Chondrocyte (in vitro differentiated cells): Measurements from ENCODE around the gene STPG1. TPM values are rescaled to one million over a fixed set of nuclear protein-coding genes. Genes with fewer than 3 reads are reported as not detected.

Experiments
- DNase-seq: peaks from one replicate; pipeline ENCODE4 v3.0.0; 2021; ENCODE audit warnings: mixed read lengths, low spot score
- H3K27ac Mint-ChIP-seq: one replicate; pipeline ENCODE4 v1.8.0; 2021; ENCODE audit warnings: mild to moderate bottlenecking, moderate library complexity, mixed read lengths; ENCODE audit not compliant: unreplicated experiment
- H3K27me3 Mint-ChIP-seq: 2 replicates; pipeline ENCODE4 v1.8.0; 2021; ENCODE audit warnings: low read depth, mixed read lengths
- H3K36me3 Mint-ChIP-seq: 2 replicates; pipeline ENCODE4 v1.8.0; 2021; ENCODE audit warnings: low read depth, mixed read lengths
- H3K4me1 Mint-ChIP-seq: 2 replicates; pipeline ENCODE4 v1.8.0; 2021; ENCODE audit warnings: low read depth, mild to moderate bottlenecking, mixed read lengths
- H3K4me3 Mint-ChIP-seq: one replicate; pipeline ENCODE4 v1.8.0; 2021; ENCODE audit warnings: mild to moderate bottlenecking, moderate library complexity, mixed read lengths; ENCODE audit not compliant: unreplicated experiment
- H3K9me3 Mint-ChIP-seq: 2 replicates; pipeline ENCODE4 v1.8.0; 2021; ENCODE audit warnings: low read depth, mixed read lengths
- total RNA-seq: library from RNA; stranded (reverse); gene quantifications from 3 replicates; pipeline ENCODE4 v1.2.1, GENCODE V29; 2021
- TF ChIP-seq, protein P1 (sequence below): fragments of 200-600 bp; sonication (generic); IDR thresholded peaks from 2 replicates; pipeline ENCODE4 v1.5.0; 2021; ENCODE audit warnings: antibody characterized with exemption, mild to moderate bottlenecking, moderate library complexity

The STPG1 gene
- total RNA-seq, 1 donor from 2014 or later, result 6.8 TPM

GRCh38 chr1:24420547-24420946, 7.0 kb upstream of the STPG1 start:
- peaks cover 16% of the 10 kb centered on the region for H3K36me3 Mint-ChIP-seq
- no peaks in the 10 kb centered on the region for H3K9me3 Mint-ChIP-seq
- no peak for DNase-seq
- peaks cover 29% of the 10 kb centered on the region for H3K4me1 Mint-ChIP-seq
- H3K27ac Mint-ChIP-seq, result no peak overlapping the region
- TF ChIP-seq, protein P1, sequence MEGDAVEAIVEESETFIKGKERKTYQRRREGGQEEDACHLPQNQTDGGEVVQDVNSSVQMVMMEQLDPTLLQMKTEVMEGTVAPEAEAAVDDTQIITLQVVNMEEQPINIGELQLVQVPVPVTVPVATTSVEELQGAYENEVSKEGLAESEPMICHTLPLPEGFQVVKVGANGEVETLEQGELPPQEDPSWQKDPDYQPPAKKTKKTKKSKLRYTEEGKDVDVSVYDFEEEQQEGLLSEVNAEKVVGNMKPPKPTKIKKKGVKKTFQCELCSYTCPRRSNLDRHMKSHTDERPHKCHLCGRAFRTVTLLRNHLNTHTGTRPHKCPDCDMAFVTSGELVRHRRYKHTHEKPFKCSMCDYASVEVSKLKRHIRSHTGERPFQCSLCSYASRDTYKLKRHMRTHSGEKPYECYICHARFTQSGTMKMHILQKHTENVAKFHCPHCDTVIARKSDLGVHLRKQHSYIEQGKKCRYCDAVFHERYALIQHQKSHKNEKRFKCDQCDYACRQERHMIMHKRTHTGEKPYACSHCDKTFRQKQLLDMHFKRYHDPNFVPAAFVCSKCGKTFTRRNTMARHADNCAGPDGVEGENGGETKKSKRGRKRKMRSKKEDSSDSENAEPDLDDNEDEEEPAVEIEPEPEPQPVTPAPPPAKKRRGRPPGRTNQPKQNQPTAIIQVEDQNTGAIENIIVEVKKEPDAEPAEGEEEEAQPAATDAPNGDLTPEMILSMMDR, result no peak
- no peak overlapping the region for H3K4me3 Mint-ChIP-seq
- no peaks in the 10 kb centered on the region for H3K27me3 Mint-ChIP-seq

DNA sequence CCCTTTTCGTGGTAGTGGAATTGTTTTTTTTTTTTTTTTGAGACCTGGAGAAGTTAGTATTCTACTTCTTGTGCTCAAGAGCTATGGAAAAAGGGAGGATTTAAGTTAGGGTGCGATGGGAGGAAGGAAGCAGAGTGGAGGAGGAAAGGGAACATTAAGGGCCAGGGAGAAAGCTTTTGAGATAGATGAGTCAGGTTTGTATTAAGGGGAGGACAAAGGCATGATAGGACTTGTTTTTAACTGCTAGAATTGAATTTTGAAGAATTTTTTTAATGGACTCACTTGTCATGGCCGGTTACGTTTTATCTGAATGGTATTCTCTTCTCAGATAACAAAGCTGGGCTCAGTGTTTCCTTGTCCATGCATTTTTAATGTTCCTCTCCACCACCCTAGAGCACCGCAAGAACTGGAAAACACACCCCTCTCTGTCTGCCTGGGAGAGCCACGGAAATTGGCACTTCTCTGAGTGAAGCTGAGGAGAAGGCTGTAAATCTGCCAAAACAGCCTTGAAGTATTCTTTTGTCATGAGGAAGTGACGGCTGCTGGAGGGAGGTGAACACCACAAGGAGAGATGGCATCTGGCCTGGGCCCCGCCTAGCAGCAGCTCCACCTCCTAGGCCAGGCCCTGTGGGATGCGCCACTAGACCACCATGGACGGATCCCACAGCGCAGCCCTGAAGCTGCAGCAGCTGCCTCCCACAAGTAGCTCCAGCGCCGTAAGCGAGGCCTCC, 5.5 kb upstream of the STPG1 start:
- Mint-ChIP-seq H3K4me1 (peaks cover 36% of the 10 kb centered on the region), H3K27me3 (no peaks in the 10 kb centered on the region), H3K27ac (peak overlapping the region; percentile 60), H3K9me3 (no peaks in the 10 kb centered on the region), H3K4me3 (no peak overlapping the region), H3K36me3 (peaks cover 16% of the 10 kb centered on the region)
- TF ChIP-seq, protein P1, result no peak
- DNase-seq, result no peak

DNA sequence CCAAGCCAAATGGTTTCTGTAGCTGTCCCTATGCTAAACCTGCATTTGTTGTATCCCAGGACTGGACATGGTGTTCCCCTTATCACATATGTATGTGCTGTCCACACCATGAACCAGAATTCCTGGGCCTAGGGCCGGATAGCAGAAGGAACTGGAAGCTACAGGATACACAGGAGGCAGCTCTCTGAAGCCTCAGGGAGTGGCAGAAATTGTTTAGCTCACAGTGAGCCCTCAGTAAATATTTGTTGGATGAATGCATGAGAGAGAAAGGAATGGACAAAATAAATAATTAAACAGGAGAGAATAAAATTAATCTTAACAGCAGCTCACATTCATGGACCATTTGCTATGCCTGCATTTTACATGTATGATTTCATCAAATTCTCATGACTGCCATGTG, 4.1 kb upstream of the STPG1 start:
- TF ChIP-seq, protein P1, result no peak
- peaks cover 48% of the 10 kb centered on the region for H3K4me1 Mint-ChIP-seq
- no peaks in the 10 kb centered on the region for H3K27me3 Mint-ChIP-seq
- peak overlapping the region; percentile 57 for H3K27ac Mint-ChIP-seq
- no peak overlapping the region for H3K4me3 Mint-ChIP-seq
- no peaks in the 10 kb centered on the region for H3K9me3 Mint-ChIP-seq
- peaks cover 16% of the 10 kb centered on the region for H3K36me3 Mint-ChIP-seq
- DNase-seq, result no peak

GRCh38 chr1:24416666-24417391, 3.2 kb upstream of the STPG1 start:
- DNase-seq, result no peak
- TF ChIP-seq, protein P1, result no peak
- no peaks in the 10 kb centered on the region for H3K9me3 Mint-ChIP-seq
- H3K4me1 Mint-ChIP-seq, result peaks cover 55% of the 10 kb centered on the region
- H3K27me3 Mint-ChIP-seq, result no peaks in the 10 kb centered on the region
- peaks cover 11% of the 10 kb centered on the region for H3K36me3 Mint-ChIP-seq
- peak overlapping the region; percentile 95 for H3K4me3 Mint-ChIP-seq
- peak overlapping the region; percentile 88 for H3K27ac Mint-ChIP-seq

DNA sequence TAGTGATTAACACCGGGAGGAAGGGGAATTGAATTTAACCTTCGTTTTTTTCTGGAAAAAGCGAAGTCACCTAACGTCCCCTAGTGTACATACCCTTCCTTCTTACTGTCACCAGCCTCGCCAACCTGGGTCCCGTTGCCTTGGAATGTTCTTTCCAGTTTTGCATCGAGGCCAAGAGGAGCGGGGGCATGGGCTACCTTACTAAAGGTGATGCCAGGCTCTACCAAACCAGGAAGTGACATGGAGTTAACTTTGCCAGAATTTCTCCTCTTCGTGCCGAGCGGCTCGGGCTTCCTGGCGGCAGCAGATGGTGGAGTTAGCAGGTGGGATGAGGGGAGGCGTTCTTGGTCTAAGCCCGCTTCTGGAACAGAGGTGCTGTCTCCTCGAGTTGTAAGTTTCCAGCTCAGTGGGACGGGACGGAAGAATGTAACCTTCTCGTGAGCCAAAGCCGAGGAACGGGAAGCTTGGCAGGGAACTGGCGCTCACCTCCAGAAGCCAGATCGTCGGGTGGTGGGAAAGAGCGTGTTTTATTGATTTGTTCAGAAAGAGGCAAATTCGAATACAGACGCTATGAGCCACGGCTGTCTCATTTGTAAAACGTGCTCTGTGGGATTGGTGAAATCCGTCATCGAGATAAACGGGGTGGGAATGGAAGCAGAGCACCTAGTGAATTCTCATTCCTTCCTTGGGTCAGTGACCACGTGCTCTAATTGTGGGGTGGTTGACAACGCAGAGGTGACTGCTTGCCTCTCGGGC, 2.5 kb upstream of the STPG1 start:
- Mint-ChIP-seq H3K27me3 (no peaks in the 10 kb centered on the region), H3K27ac (peak overlapping the region; percentile 88), H3K4me1 (peaks cover 58% of the 10 kb centered on the region), H3K4me3 (peak overlapping the region; percentile 95), H3K36me3 (peaks cover 5% of the 10 kb centered on the region), H3K9me3 (no peaks in the 10 kb centered on the region)
- DNase-seq, result no peak
- TF ChIP-seq, protein P1, result no peak
